ENCODE data around the gene TGM1.

DNA sequence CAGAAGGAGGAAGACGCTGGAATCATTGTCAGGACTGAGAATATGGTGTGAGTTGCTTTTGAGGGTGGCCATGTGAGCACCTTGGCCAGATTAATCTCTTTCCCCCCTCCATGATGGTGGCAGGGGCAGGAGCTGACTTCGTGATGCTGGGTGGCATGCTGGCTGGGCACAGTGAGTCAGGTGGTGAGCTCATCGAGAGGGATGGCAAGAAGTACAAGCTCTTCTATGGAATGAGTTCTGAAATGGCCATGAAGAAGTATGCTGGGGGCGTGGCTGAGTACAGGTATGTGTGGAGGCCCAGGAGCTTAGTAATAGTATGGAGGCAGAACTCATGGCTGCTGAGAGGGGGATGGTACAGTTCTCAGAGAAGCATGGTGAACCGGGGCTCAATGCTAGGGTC is 24.9 kb downstream of the TGM1 start:
- TF ChIP-seq POLR2AphosphoS5 (IDR thresholded peaks at IDR 0.05) (no peak), POLR2A (IDR thresholded peaks at IDR 0.05) (no peak), EP300 (IDR thresholded peaks at IDR 0.05) (no peak)

Data from sigmoid colon (tissue), 4 donors.